Ovary (tissue), 3 donors: ENCODE results near the gene FSD1.

Experiments
- POLR2A ChIP-seq: fragments of 450-650 bp; IDR thresholded peaks from one replicate; pipeline ENCODE4 v1.6.1; 2017; ENCODE audit warnings: antibody characterized with exemption, mild to moderate bottlenecking, moderate library complexity
- TF ChIP-seq, protein P1 (sequence below), 3 donors: fragments of 450-650 bp in 2 of 3; fragments of 200-600 bp in 1 of 3; IDR thresholded peaks; one replicate each; pipeline versions ENCODE4 v1.5.1 to v1.8.0; 2016 to 2022; ENCODE audit warnings: antibody characterized with exemption in 3 of 3, mild to moderate bottlenecking in 1 of 3
- donor health status: DM: no; HTN: no; CAD: no.

- no peak for TF ChIP-seq POLR2A
- TF ChIP-seq, protein P1, sequence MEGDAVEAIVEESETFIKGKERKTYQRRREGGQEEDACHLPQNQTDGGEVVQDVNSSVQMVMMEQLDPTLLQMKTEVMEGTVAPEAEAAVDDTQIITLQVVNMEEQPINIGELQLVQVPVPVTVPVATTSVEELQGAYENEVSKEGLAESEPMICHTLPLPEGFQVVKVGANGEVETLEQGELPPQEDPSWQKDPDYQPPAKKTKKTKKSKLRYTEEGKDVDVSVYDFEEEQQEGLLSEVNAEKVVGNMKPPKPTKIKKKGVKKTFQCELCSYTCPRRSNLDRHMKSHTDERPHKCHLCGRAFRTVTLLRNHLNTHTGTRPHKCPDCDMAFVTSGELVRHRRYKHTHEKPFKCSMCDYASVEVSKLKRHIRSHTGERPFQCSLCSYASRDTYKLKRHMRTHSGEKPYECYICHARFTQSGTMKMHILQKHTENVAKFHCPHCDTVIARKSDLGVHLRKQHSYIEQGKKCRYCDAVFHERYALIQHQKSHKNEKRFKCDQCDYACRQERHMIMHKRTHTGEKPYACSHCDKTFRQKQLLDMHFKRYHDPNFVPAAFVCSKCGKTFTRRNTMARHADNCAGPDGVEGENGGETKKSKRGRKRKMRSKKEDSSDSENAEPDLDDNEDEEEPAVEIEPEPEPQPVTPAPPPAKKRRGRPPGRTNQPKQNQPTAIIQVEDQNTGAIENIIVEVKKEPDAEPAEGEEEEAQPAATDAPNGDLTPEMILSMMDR (IDR thresholded peaks at IDR 0.05) = no peak
Measured at GRCh38 chr19:4369109-4369887, 64.9 kb downstream of the FSD1 start.
